ENCODE data around the gene IRF2BPL.

IRF2BPL gene

DNA sequence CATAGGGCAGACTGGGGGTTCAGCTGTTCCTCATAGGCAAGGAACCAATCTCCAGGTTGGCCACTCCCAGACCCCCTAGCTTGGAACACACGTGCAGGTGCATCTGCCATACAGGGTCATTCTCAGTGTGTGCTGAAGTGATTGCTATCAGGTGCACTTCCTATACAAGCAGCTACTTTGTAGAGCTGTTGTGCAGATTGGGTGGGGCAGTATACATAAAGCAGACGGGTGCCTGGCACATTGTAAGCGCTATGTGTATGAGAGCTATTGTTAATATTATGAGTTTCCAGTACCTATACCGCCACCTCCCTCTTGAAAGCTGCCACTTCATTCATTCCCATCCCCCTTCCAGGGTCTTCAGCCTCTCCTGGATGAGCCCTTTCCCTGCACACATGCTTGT lies 17.3 kb downstream of the IRF2BPL start:
- DNase-seq (ENCODE audit: low read depth in 2 of 2), result no peak

DNA sequence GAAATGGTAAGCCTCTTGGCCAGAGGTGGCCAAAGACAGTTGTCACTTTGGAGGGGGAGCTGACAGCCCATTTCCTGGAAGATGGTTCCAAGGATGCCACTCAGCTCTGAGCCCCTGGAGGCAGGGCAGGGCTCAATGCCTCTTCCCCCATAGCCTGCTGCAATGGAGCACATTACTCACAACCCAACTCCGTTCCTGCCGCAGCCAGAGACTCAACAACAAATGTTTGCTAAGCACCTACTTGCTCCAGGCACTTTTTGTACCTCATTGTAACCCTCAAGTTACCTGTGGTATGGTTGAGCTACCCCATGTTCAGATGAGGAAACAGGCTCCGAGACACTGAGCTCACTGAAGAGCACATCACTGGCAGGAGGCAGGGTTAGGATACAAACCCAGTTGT lies 19.5 kb downstream of the IRF2BPL start:
- no peak for DNase-seq (ENCODE audit: low read depth in 2 of 2)

DNA sequence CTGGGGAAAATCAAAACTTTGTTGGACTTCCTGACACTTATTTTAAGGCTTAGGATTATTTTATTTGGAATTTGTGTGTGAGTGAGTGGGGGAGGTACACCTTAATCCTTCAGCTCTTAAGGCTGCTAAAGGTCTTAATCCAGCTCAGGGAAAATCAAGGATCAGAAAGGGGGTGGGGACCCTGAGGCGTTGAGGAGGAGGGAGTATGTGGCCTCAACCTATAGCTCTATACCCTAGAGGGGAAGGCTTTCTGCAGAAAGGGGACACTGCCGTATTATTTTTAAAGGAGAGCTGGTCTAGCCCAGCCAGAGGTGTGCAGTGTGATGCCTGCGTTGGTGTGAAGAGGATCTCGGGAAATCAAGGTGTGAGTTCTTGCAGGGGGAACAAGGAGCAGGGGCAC lies 20.0 kb downstream of the IRF2BPL start:
- no peak for DNase-seq (ENCODE audit: low read depth in 2 of 2)

GRCh38 chr14:77007975-77008421 lies 20.5 kb downstream of the IRF2BPL start:
- no peak for DNase-seq (ENCODE audit: low read depth in 2 of 2)

GRCh38 chr14:77007183-77007974 lies 21.1 kb downstream of the IRF2BPL start:
- DNase-seq (ENCODE audit: low read depth in 2 of 2), result no peak

GRCh38 chr14:77006132-77006531 lies 22.4 kb downstream of the IRF2BPL start:
- DNase-seq (ENCODE audit: low read depth in 2 of 2), result no peak

GRCh38 chr14:77005559-77005958 lies 22.9 kb downstream of the IRF2BPL start:
- DNase-seq (ENCODE audit: low read depth in 2 of 2), result no peak

DNA sequence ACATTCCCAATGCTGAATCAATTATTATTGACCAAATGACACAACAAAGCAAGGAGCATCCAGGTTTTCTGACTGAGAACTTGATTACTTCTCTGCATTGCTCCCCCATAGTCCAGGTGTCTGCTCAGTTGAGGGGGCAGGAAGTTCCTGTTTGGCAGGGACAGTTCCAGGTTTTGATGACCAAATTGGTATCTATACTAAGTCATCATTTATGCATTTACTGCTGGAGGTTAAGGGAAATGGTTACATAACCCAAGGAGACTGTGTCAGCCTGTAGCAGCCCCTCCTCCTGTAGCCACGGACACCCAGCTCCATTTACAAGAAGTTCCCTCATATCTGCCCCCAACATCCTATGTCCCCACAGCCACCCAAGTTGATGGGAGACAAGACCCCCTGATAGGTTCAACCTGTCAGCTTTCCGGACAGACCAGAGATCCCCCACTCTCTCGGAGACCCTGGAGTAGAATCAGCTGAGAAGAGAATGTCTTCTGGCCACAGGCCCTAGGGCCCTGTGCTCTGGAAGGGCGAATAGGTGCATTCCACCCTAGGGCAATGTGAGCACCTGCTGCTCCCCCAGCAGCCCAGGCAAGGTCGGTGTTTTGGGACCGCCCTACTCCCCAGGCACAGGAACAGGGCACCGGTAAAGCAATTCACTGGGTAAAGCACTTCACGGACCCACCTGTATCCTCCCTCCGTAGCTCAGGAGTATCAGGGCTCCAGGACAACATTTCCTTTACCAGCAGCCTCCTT lies 23.6 kb downstream of the IRF2BPL start:
- DNase-seq (ENCODE audit: low read depth in 2 of 2), result no peak

- DNase-seq (ENCODE audit: low read depth in 2 of 2), result no peak
These were observed 24.4 kb downstream of the IRF2BPL start for GRCh38 chr14:77003960-77004710.

GRCh38 chr14:77002889-77003288 lies 25.6 kb downstream of the IRF2BPL start:
- DNase-seq (ENCODE audit: low read depth in 2 of 2), result no peak

GRCh38 chr14:77002335-77002734 lies 26.2 kb downstream of the IRF2BPL start:
- no peak for DNase-seq (ENCODE audit: low read depth in 2 of 2)

DNA sequence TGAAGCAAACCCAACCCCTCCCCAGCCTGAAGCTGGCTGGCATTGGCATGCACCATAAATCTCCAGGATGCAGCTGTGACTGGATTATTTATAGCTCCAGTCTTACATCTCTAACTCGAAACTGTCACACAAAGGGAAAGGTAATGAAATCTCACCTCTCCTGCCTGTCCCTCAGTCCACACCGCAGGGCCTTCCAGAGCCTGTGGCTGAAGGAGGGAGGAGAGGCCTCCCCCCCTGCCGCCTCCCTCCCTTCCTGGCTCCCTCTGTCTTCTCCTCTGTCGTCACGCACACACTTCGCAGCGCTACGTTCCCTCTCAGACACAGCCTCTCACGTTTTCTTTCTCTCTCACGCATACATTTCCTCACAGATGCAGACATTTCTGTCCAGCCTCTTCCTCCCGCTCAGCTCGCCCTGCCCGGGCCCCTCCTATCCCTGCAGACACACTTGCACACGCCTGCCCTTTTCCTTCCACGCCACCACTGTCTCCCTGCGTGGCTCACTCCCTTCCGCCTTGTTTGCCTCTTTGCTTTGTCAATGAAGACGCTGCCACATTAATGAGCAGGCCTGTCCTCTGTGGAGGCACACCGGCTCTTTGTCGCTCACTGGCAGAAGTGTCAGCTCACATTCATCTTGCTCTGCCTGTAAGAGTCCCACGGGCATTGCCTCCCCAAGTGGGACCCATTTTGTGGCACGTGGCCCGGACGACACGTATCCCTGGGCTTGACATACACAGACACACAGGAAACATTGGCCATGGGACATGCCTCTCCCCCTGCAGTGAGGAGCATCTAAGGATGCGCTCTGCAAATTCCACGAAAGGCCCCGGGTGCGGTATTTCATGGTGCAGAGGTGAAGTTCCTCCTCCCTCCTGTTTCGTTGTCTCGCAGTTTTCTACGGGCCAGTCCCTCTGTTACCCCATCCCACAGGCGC lies 27.9 kb downstream of the IRF2BPL start:
- no peak for DNase-seq (ENCODE audit: low read depth in 2 of 2)

DNA sequence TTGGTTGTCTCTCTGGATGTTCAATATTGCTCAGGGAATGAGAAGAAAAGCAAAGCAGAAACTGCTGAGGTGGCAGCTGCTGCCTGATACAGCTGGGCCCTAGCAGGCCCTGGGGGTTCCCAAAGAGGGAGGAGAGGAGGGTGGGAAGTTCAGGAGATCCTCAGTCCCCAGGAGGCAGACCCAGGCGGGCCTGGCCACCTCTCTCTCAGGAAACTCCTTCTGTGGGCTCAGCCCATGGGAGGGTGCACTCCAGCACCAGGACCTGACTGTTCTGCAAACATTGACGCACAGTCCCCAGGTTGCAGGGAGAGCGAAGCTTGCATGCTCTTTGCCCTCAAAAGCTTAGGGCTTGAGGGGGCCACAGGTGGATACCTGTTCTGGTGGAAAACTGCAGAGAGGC lies 29.6 kb downstream of the IRF2BPL start:
- no peak for DNase-seq (ENCODE audit: low read depth in 2 of 2)

GRCh38 chr14:76997257-76997970 lies 31.1 kb downstream of the IRF2BPL start:
- DNase-seq (ENCODE audit: low read depth in 2 of 2), result no peak

DNA sequence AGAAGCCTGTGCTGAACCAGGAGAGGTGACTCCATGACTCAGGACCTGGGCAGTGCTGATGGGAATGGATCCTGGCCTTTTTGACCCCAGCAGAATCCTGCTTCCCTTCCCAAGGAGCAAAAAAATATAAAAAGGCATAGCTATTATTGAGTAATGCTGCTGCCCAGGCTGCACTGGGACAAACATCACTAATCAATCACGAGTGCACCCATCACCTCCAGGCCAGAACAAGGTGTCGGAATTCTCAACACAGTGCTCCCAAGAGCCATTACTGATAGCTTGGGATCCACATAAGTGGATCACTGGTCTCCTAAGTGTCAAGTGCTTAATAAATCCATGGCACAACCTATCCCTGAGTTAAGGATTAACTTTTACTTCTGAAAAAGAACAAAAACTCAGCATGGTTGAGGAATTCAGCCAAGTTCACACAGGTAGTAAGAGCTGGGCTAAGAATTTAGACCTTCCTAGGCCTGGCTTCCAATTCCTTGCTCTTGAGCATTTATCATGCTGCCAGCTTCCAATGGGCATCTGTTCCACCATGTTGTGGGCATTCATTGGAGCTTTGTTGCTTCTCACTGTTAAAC lies 31.9 kb downstream of the IRF2BPL start:
- no peak for DNase-seq (ENCODE audit: low read depth in 2 of 2)

- no peak for DNase-seq (ENCODE audit: low read depth in 2 of 2)
These were observed 33.1 kb downstream of the IRF2BPL start for GRCh38 chr14:76995279-76996035.

DNA sequence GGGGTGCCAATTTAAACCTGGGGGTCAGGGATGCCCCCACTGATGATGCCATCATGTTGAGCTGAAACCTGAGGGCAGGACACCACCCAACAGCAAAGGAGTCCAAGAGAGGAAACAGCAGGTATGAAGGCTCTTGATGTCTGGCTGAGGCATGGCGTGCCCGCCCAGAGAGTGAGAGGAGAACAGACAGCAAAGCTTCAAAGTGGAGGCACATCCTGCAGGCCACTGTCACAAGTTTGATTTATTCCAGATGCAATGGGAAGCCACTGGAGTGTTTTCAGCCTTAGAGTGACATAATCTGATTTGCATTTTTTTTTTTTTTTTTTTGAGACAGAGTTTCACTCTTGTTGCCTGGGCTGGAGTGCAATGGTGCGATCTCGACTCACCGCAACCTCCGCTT lies 34.8 kb downstream of the IRF2BPL start:
- DNase-seq (ENCODE audit: low read depth in 2 of 2), result no peak

GRCh38 chr14:76990084-76990483 lies 38.4 kb downstream of the IRF2BPL start:
- DNase-seq (ENCODE audit: low read depth in 2 of 2), result no peak

- DNase-seq (ENCODE audit: low read depth in 2 of 2), result no peak
These were observed 40.5 kb downstream of the IRF2BPL start for GRCh38 chr14:76987956-76988520.

Measured in stimulated activated CD4-positive, alpha-beta T cell treated with anti-CD3 and anti-CD28 coated beads, Interleukin-1b, Interleukin-23, amount 100 ng/mL, for 1 hour (primary cell).